ENCODE results near the gene IL24. TPM values are rescaled to one million over a fixed set of nuclear protein-coding genes. Genes with fewer than 3 reads are reported as not detected.
A peak's percentile ranks its signal among the peaks of the same experiment; 100 is the strongest.

The IL24 gene
- total and polyA plus RNA-seq, 12 donors = not detected

- H3K9me3 ChIP-seq (replicated peaks in 1 of 3) = no peaks in the 10 kb centered on the region
- intact Hi-C loops (cut with DNase I) = no loop called here
- no peaks in the 10 kb centered on the region for H3K27me3 ChIP-seq
- H3K27ac ChIP-seq = no peak overlapping the region
- H3K4me3 ChIP-seq = no peak overlapping the region
- no peaks in the 10 kb centered on the region for H3K36me3 ChIP-seq (replicated peaks in 1 of 2)
- WGBS, 4 donors = 71 to 87% (median 74%) methylated on average over 4 of the region's 4 CpGs
- no peak for DNase-seq
- no peaks in the 10 kb centered on the region for H3K4me1 ChIP-seq (replicated peaks in 1 of 2)
- TF ChIP-seq POLR2A (IDR thresholded peaks at IDR 0.05) (no peak), CTCF (IDR thresholded peaks at IDR 0.05) (no peak)
Measured at GRCh38 chr1:206860165-206860564, 37.1 kb upstream of the IL24 start.

GRCh38 chr1:206863266-206863665 is 34.0 kb upstream of the IL24 start:
- TF ChIP-seq POLR2A (IDR thresholded peaks at IDR 0.05) = no peak
- no peak for TF ChIP-seq CTCF (IDR thresholded peaks at IDR 0.05)
- intact Hi-C loops (cut with DNase I) = no loop called here
- Histone ChIP-seq H3K27me3 (no peaks in the 10 kb centered on the region), H3K9me3 (replicated peaks in 1 of 3) (no peaks in the 10 kb centered on the region), H3K36me3 (replicated peaks in 1 of 2) (no peaks in the 10 kb centered on the region), H3K4me1 (replicated peaks in 1 of 2) (no peaks in the 10 kb centered on the region), H3K4me3 (no peak overlapping the region), H3K27ac (no peak overlapping the region)
- WGBS, 4 donors = 57 to 81% (median 78%) methylated on average over 1 of the region's 1 CpG
- no peak for DNase-seq

GRCh38 chr1:206864939-206865671 is 32.1 kb upstream of the IL24 start, which contains the start of gene IL20:
IL20 (plus strand) TSS chr1:206865623; CDS start chr1:206865853, 230 bp downstream.
- no peaks in the 10 kb centered on the region for H3K36me3 ChIP-seq (replicated peaks in 1 of 2)
- H3K27ac ChIP-seq = no peak within 1 kb of the TSS
- intact Hi-C loops (cut with DNase I) = no loop called here
- no peaks in the 10 kb centered on the region for H3K27me3 ChIP-seq
- TF ChIP-seq POLR2A (IDR thresholded peaks at IDR 0.05) = no peak
- TF ChIP-seq CTCF (IDR thresholded peaks at IDR 0.05) = peak; percentile 63 to 86 (median 78)
- 49 to 57% (median 51%) methylated on average over 17 to 19 of the region's 19 CpGs for WGBS, 4 donors
- DNase-seq = peak; percentile 73 to 97 (median 86)
- H3K4me3 ChIP-seq = no peak within 1 kb of the TSS
- no peaks in the 10 kb centered on the region for H3K9me3 ChIP-seq (replicated peaks in 1 of 3)
- H3K4me1 ChIP-seq (replicated peaks in 1 of 2) = no peaks in the 10 kb centered on the region

- no peak overlapping the region for H3K27ac ChIP-seq
- no peaks in the 10 kb centered on the region for H3K4me1 ChIP-seq (replicated peaks in 1 of 2)
- H3K9me3 ChIP-seq (replicated peaks in 1 of 3) = no peaks in the 10 kb centered on the region
- intact Hi-C loops (cut with DNase I) = loop anchor here in 1 of 2 donors (2.0 kb wide), 1 partner anchor 19 kb away; no protein-coding TSS in a partner anchor
- 53 to 75% (median 54%) methylated on average over 2 of the region's 2 CpGs for WGBS, 4 donors
- TF ChIP-seq CTCF (IDR thresholded peaks at IDR 0.05) = no peak
- TF ChIP-seq POLR2A (IDR thresholded peaks at IDR 0.05) = no peak
- H3K36me3 ChIP-seq (replicated peaks in 1 of 2) = no peaks in the 10 kb centered on the region
- no peak for DNase-seq
- no peak overlapping the region for H3K4me3 ChIP-seq
- H3K27me3 ChIP-seq = no peaks in the 10 kb centered on the region
Measured at GRCh38 chr1:206866062-206866461, 31.2 kb upstream of the IL24 start.
